Keratinocyte (primary cell): ENCODE measurements around the gene GALNT2. TPM values are rescaled to one million over a fixed set of nuclear protein-coding genes. Genes with fewer than 3 reads are reported as not detected.

Experiments used
- DNase-seq: peaks from one replicate; pipeline ENCODE4 v3.0.0-alpha.2; 2011; ENCODE audit warnings: low read depth, missing footprints, low spot score
- FAIRE-seq: peaks from 2 replicates; lab custom pipeline; 2011; peaks lifted over from hg19 to GRCh38; lab: Jason Lieb, UNC
- H2AFZ ChIP-seq: 2 replicates; pipeline ENCODE4 v1.6.0; 2012; ENCODE audit warnings: low read length, control low read depth, inconsistent platforms; ENCODE audit not compliant: control insufficient read depth
- H3K27ac ChIP-seq: 2 replicates; pipeline ENCODE4 v1.5.1; 2011; ENCODE audit warnings: low read length; ENCODE audit not compliant: control insufficient read depth, insufficient read depth
- H3K27me3 ChIP-seq: 3 replicates; pipeline ENCODE4 v1.6.0; 2011; ENCODE audit warnings: low read length; ENCODE audit not compliant: control insufficient read depth, insufficient read depth; ENCODE audit errors: extremely low read depth
- H3K36me3 ChIP-seq, 2 experiments: 2 replicates in 1 of 2; 3 replicates in 1 of 2; pipeline ENCODE4 v1.5.1; 2011; ENCODE audit warnings: low read length in 2 of 2, mild to moderate bottlenecking in 1 of 2; ENCODE audit not compliant: control insufficient read depth in 2 of 2, insufficient read depth in 2 of 2; ENCODE audit errors: extremely low read depth in 1 of 2
- H3K4me1 ChIP-seq: 3 replicates; pipeline ENCODE4 v1.5.1; 2011; ENCODE audit warnings: low read length; ENCODE audit not compliant: control insufficient read depth, insufficient read depth; ENCODE audit errors: extremely low read depth
- H3K4me2 ChIP-seq: 3 replicates; pipeline ENCODE4 v1.6.0; 2011; ENCODE audit warnings: low read depth, low read length; ENCODE audit not compliant: control insufficient read depth, insufficient read depth; ENCODE audit errors: extremely low read depth
- H3K4me3 ChIP-seq, 3 experiments: fragments of 200-600 bp in 1 of 3; sonication (generic) in 1 of 3; 2 replicates in 2 of 3; 3 replicates in 1 of 3; pipeline ENCODE4 v1.5.1; 2011 to 2016; ENCODE audit warnings: low read length in 3 of 3, mild to moderate bottlenecking in 3 of 3, control low read depth in 2 of 3, inconsistent platforms in 1 of 3, low read depth in 1 of 3, mixed read lengths in 1 of 3, mixed run types in 1 of 3, moderate library complexity in 1 of 3; ENCODE audit not compliant: control insufficient read depth in 2 of 3, insufficient read depth in 2 of 3; ENCODE audit errors: extremely low read depth in 1 of 3
- H3K79me2 ChIP-seq: 2 replicates; pipeline ENCODE4 v1.6.0; 2012; ENCODE audit warnings: low read length; ENCODE audit not compliant: control insufficient read depth, insufficient read depth
- H3K9ac ChIP-seq: 3 replicates; pipeline ENCODE4 v1.6.0; 2011; ENCODE audit warnings: low read length; ENCODE audit not compliant: control insufficient read depth, insufficient read depth; ENCODE audit errors: extremely low read depth
- H3K9me1 ChIP-seq: 3 replicates; pipeline ENCODE4 v1.6.0; 2011; ENCODE audit warnings: low read length; ENCODE audit not compliant: control insufficient read depth, insufficient read depth; ENCODE audit errors: extremely low read depth
- H3K9me3 ChIP-seq: 2 replicates; pipeline ENCODE4 v1.5.1; 2012; ENCODE audit warnings: low read depth, low read length; ENCODE audit not compliant: control insufficient read depth
- H4K20me1 ChIP-seq: 3 replicates; pipeline ENCODE4 v1.6.0; 2011; ENCODE audit warnings: low read length; ENCODE audit not compliant: control insufficient read depth, insufficient read depth; ENCODE audit errors: extremely low read depth
- EZH2 ChIP-seq: IDR thresholded peaks from one replicate; pipeline ENCODE4 v1.6.1; 2012; ENCODE audit warnings: inconsistent platforms, mild to moderate bottlenecking, low read length, moderate library complexity
- dilution Hi-C: fragments of 300-500 bp; cut with MboI; formaldehyde crosslinking; loops from one replicate; pipeline ENCODE4 v1.7.0; 2020; ENCODE audit warnings: low sequenced_read_pairs; ENCODE audit not compliant: extremely low pct_ligation_motif_present
- polyA plus RNA-seq, 5 experiments: library from polyadenylated mRNA; depleted of rRNA in 3 of 5; stranded (reverse) in 3 of 5; stranded (forward) in 1 of 5; unstranded in 1 of 5; fragments of >200 nt; gene quantifications; 1 replicate in 1 of 5; 2 replicates in 3 of 5; 3 replicates in 1 of 5; pipeline versions ENCODE4 v1.2.1 to v1.2.3, GENCODE V29; 2011 to 2012; ENCODE audit warnings: missing spikeins in 2 of 5, low read depth in 1 of 5, low replicate concordance in 1 of 5
- TF ChIP-seq, protein P1 (sequence below), 3 experiments: IDR thresholded peaks in 1 of 3; conservative IDR thresholded peaks in 1 of 3; optimal IDR thresholded peaks in 1 of 3; 2 replicates in 2 of 3; 3 replicates in 1 of 3; pipeline versions ENCODE3 to v1.5.1; 2011; ENCODE audit warnings: low read length in 3 of 3, mild to moderate bottlenecking in 3 of 3, moderate library complexity in 2 of 3, control low read depth in 1 of 3, inconsistent platforms in 1 of 3; ENCODE audit not compliant: insufficient read depth in 2 of 3; ENCODE audit errors: extremely low read depth in 1 of 3

GALNT2 gene
- polyA plus RNA-seq, 1 donor (not counting 4 experiments of a cell fraction or from before 2014, with no cell fraction given) = 61.7 TPM

DNA sequence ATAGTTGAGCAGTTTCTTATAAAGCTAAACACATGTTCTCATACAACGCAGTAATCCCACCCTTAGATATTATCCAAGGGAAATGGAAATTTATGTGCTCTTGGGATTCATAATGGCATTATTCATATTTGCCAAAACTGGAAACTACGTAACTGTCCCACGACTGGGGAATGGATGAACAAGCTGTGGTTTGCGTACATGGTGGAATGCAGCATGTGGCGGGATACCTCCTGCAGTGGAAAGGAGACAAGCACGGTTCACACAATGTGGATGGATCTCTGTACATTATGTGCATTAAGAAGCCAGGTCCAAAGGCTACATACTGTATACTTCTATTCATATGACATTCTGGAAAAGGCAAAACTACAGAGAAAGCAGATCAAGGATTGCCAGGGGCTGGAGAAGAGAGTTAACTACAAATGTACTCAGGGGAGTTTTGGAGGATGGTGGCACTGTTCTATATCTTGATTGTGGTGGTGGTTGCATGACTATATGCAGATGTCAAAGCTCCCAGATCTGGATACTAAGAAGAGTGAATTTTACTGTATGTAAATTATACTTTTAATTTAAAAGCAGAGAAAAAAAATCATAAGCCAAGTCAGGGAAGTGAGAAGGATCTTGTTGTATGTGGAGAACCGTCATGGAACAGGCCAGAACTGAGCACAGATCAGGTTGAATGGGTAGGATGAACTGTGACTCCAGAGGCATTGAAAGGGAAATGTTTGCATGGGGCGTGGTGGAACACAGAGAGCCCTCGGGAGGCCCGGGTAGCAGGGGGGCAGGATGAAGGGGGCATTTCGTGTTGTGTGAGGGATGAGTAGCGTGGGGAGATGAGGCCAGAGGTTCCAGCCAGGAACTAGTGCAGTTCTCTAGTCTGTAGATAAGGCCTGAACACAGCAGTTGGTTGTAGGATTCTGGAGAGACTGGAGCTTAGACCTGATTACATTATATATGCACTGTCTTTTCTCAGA, 90.7 kb downstream of the GALNT2 start:
- Histone ChIP-seq H3K4me3 (no peak overlapping the region), H3K36me3 (peaks cover 0 to 7% of the 10 kb centered on the region in 2 experiments), H3K4me1 (peaks cover 8% of the 10 kb centered on the region), H3K27ac (no peak overlapping the region), H3K4me2 (no peak overlapping the region), H4K20me1 (peaks cover 9% of the 10 kb centered on the region), H3K27me3 (no peaks in the 10 kb centered on the region), H3K9me1 (peaks cover 3% of the 10 kb centered on the region), H3K9ac (no peak overlapping the region), H2AFZ (no peak overlapping the region), H3K9me3 (no peaks in the 10 kb centered on the region), H3K79me2 (peaks cover 84% of the 10 kb centered on the region)
- DNase-seq (no peak), FAIRE-seq (no peak)
- dilution Hi-C loops = no loop called here
- TF ChIP-seq, protein P1, sequence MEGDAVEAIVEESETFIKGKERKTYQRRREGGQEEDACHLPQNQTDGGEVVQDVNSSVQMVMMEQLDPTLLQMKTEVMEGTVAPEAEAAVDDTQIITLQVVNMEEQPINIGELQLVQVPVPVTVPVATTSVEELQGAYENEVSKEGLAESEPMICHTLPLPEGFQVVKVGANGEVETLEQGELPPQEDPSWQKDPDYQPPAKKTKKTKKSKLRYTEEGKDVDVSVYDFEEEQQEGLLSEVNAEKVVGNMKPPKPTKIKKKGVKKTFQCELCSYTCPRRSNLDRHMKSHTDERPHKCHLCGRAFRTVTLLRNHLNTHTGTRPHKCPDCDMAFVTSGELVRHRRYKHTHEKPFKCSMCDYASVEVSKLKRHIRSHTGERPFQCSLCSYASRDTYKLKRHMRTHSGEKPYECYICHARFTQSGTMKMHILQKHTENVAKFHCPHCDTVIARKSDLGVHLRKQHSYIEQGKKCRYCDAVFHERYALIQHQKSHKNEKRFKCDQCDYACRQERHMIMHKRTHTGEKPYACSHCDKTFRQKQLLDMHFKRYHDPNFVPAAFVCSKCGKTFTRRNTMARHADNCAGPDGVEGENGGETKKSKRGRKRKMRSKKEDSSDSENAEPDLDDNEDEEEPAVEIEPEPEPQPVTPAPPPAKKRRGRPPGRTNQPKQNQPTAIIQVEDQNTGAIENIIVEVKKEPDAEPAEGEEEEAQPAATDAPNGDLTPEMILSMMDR (optimal IDR thresholded peaks at IDR 0.05 in 1 of 3, IDR thresholded peaks at IDR 0.05 in 1 of 3, conservative IDR thresholded peaks at IDR 0.05 in 1 of 3; ENCODE audit: extremely low read depth in 1 of 3, insufficient read depth in 2 of 3, low read length in 3 of 3) = no peak

DNA sequence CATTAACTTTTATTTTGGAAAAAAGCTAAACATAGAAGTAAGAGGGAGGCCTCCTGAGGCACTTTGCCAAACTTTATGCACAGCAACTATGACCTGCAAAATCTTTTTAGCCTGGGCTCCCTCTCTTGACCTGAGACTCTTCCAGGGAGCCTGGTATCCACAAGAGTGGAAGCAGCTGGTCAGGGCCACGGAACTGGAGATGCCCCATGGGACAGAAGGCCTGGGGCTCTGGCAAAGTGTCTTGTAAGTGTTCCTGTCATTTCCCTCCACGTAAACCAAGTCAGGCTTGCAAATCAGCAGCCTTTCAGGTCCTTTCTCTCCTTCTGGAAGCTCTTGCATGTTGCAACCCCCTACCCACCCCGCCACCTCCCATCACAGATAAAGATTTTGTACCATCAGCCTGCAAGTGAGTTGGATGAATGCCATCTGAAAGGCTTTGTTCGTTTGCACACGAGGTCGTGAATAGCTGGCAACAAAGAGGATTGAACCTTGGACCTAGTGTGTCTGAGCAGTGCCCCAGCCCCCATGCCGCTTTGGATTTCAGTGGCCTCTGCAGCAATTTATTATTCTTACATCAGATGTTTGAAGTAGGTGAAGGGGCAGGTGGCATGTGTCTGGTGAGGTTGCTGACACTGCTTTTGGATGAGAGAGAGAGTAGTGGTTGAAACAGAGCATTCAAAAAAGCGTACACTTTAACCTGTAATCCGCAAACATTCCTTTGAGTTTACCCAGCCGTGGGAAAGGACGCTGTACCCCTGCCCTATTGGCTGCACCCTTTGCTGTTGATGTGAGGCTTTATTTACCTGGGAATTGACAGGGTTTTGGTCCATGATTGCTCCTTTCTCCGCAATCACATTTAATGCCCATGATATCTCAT, 91.6 kb downstream of the GALNT2 start:
- Histone ChIP-seq H3K27me3 (no peaks in the 10 kb centered on the region), H3K27ac (no peak overlapping the region), H3K4me2 (no peak overlapping the region), H3K79me2 (peaks cover 84% of the 10 kb centered on the region), H2AFZ (no peak overlapping the region), H3K4me3 (no peak overlapping the region), H3K9ac (no peak overlapping the region), H3K9me3 (no peaks in the 10 kb centered on the region), H3K4me1 (peaks cover 8% of the 10 kb centered on the region), H3K9me1 (peaks cover 3% of the 10 kb centered on the region), H4K20me1 (peaks cover 9% of the 10 kb centered on the region), H3K36me3 (peaks cover 0 to 7% of the 10 kb centered on the region in 2 experiments)
- FAIRE-seq (no peak), DNase-seq (no peak)
- TF ChIP-seq EZH2 = no peak
- TF ChIP-seq, protein P1 (optimal IDR thresholded peaks at IDR 0.05 in 1 of 3, IDR thresholded peaks at IDR 0.05 in 1 of 3, conservative IDR thresholded peaks at IDR 0.05 in 1 of 3; ENCODE audit: extremely low read depth in 1 of 3, insufficient read depth in 2 of 3, low read length in 3 of 3) = no peak
- dilution Hi-C loops = no loop called here
